GM19438 (cell line): Measurements from ENCODE around the gene STXBP4.

Source experiments
- ATAC-seq: cut with Tn5 transposase; IDR thresholded peaks from one replicate; pipeline ENCODE4 v1.9.1; 2021; ENCODE audit warnings: low read depth; ENCODE audit not compliant: unreplicated experiment

The STXBP4 gene

DNA sequence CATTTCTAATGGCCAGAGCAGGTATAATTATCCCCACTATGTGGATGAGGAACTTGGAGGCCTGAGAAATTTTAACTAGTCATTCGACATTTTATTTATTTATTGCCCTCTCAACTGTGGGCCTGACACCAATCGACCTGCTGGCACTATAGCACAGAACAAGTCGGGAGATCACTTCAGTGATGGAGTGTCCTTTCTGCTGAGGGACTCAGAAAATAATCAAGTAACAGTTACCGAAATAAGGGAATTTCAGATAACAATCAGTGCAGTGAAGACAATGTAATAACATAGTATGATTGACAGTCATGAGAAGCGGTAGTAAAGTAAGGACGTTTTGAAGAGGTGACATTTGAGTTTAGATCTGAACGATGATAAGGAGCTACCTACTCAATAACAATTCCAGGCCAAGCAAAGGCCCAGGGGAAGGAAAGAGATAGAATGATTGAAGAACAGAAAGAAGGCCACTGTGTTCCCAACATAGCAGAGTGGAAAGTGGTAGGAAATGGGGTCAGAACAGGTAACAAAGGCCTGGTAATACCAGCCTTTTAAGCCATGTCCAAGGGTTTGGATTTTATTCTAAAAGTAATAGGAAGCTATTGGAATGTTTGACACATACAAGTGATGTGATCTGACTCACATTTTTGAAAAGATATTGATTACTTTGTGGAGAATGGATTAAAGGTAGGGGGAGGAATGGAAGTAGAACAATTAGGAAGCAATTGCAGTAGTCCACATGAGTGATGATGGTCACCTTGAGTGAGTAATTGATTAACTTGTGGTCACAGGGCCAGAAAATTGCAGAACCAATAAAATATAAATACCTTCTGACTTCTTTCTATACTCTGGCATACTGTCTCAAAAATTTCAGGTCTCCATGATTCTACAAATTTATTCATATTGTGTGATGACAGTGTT is 1.4 kb downstream of the STXBP4 start:
- no peak for ATAC-seq

DNA sequence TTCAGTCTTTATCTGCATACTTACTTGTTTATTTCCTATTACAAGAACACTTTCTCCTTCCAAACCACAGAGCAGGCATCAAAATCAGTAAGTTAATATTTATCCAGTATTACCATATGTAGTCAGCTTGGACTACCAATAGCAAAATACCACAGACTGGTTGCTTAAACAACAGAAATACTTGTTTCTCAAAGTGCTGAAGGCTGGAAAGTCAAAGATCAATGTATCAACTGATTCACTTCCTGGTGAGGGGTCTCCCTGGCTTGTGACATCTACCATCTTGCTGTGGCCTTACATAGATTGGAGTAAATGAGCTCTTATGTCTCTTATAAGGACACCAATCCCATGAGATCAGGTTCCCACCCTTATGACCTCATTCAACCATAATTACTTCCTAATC is 2.6 kb downstream of the STXBP4 start:
- no peak for ATAC-seq

DNA sequence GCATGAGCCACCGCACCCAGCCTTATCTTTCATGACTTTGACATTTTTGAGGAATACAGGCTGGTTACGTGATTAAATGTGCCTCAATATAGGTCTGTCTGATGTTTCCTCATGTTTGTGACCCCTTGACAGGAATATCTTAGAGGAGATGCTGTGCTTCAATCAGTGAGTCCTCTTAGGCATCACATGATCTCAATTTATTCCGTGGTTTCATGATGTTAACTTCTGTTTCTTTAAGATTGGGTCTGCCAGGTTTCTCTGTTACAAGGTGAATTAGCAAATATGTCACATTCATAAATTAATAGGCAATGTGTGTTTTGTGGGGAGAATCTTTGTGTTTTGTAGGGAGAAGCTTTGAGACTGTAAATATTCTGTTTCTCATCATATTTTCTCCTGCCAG is 3.3 kb downstream of the STXBP4 start:
- no peak for ATAC-seq

DNA sequence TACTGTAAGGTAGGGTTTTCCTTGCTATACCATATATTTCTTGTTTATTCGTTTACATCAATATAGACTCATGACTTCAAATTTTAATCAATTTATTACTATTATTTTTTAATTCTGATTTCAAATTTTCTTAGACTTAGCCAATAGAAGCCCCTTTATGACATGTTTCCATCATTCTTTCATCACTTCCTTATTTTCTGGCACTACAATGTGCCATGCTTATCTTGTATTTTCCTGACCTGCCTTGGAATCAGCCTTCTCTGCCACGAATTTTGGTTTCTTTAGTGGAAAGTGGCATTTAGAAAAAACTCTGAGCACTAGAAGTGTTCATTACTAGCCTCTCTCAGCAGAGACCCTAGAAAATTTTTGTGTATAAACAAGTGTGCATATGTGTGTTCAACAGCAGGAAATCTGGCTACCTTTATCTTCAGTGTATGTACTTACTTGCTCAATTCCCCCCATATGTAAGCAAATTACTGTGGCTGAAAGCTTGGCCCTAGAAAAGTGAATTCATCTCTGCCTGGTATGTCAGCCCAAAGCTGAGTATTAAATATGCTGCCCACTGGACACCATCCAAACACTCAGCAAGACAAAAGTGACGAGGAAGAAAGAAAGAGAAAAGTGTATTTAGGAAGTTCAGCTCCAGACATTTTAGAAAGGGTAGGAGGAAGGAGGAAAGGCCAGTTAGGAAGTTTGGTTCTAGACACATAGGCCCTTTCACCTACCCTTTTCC is 4.0 kb downstream of the STXBP4 start:
- no peak for ATAC-seq

DNA sequence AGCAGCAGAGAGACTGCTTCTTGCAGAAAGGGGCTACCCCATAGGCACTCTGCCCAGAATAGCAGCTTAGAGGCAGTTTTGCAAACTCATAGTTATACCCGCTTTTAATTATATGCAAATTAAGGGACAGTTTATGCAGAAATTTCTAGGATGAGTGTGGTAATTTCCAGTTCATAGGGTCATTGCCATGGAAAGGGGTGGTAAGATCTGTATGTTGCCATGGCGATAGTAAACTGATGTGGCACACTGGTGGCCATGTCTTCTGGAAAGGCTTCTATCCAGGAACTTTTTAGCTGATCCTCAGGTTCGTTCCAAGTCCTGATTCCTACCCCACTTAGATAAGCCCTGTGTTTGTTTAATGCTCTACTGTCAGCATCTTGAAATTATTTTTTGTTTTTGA is 6.2 kb downstream of the STXBP4 start:
- no peak for ATAC-seq

DNA sequence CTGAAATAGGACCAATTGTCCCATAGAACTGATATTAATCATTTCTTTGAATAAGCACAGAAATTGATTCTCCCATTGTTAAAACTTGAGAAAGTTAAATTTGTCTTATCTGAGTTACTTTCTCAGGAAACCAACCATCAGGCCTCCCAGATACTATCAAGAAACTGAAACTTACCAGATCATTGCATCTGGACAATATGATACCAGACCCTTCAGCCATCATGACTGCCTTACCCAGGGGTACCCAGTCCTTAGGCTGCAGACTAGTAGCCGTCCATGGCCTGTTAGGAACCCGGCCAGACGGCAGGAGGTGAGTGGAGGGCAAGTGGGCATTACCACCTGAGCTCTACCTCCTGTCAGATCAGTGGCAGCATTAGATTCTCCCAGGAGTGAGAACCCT is 7.8 kb downstream of the STXBP4 start:
- ATAC-seq, result no peak

DNA sequence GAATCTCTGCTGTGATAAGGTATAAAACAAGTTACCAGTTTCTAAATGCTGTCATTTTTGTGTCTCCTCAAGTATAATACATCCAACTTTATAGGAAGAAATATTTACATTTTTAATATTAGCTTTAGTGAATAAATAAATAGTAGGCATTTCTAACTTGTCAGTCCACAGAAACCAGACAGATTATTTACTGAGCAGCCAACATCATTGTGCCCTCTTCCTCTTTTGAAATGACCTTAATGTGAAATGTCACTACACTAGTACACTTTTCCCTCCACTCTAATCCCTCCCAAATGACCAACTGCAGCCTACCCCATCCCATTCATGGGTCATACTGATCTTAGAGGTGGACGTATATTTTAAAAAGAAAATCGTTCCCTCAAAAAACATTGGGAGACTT is 9.2 kb downstream of the STXBP4 start:
- no peak for ATAC-seq

DNA sequence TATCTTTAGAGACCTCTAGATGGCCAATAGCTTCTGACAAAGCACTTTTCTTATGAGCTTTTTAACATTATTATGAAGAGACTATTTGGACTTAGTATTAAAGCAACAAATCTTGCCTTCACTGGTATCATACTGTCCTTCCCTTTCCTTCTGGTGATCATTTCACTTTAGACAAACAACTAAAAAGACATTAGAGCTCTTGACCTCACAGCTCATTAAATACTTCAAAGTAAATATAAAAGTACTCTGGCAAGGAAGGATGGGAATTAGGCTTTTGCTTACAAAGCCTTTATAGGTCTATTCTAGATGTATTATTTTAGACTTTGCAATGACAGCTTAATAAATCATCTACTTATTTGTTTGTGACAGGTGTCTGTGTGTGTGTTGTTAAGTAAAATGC is 11.1 kb downstream of the STXBP4 start:
- no peak for ATAC-seq

DNA sequence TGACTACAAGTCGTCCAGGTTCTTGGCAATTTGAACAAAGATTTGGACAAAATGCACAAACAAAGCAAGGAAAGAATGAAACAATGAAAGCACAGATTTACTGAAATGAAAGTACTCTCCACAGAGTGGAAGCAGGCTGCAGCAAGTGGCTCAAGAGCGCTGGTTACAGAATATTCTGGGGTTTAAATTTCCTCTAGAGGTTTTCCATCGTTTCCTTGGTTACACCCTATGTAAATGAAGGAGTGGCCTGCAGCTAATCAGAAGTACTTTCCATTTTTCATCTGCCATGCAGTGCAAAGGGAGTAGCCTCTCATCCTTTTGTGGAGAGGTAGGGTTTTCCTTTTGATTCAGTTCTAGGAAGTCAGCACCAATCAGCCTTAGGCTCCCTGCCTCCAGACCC is 11.8 kb downstream of the STXBP4 start:
- no peak for ATAC-seq

DNA sequence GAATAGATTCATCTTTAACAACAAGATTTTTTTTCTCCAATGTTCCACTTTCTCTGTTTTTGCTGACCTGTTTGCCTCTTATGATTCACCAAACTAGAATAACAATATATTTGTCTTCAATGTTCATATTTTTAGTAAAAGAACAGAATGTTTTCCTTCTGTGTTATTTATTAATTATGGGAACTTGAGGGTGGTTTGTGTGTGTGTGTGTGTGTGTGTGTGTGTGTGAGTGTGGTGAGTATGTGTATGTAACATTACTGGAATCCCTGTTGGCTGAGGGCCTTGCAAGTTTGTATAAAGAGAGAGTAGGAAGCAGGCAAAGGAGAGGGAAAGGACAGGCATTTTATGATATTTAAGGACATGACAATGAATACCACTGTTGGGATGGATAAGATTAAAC is 13.8 kb downstream of the STXBP4 start:
- ATAC-seq, result no peak

DNA sequence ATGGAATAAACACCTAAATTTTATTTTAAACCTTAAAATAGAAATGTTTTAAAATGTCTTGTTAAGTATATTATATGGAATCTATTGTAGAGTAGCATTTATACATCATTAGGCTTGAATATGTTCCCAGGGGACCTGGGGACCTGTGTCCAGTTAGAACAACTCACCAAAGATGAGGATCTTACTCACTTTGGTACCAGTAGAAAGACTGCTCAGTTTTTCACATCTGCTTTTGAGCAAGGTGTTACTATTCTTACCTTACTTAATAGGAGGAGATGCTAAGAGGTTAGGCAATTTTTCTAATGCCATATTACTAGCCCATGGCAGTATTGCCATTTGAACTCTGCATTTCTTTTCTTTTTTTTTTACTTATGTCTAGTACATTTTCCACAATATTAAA is 14.7 kb downstream of the STXBP4 start:
- no peak for ATAC-seq

DNA sequence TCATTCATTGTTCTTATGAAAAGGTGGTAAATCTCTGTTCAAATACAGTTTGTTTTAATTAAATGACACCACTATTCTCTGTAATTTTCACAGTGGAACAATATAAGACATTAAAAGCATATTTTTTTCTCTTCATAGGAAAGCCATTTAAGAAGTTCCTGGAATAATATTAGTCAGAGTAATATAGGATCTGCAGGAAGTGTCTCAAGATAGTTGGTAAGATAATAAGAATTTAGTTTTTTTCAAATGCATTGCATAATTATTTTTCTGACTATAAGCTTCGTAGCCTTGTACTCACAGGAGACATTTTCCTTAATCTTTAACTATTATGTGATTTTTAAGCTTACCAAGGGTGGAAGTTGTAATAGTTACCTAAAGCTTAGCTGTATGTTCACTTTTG is 16.9 kb downstream of the STXBP4 start:
- no peak for ATAC-seq

DNA sequence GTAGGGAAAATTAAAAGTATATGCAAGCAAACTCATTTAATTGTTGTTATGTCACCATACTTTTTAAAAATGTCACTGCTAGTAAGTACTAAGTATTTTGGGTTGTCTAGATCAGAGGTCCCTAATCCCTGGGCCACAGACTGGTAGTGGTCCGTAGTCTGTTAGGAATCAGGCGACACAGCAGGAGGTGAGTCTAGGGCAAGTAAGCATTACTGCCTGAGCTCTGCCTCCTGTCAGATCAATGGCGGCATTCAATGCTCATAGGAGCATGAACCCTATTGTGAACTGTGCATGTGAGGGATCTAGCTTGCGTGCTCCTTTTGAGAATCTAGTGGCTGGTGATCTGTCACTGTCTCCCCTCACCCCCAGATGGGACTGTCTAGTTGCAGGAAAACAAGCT is 21.6 kb downstream of the STXBP4 start:
- no peak for ATAC-seq

DNA sequence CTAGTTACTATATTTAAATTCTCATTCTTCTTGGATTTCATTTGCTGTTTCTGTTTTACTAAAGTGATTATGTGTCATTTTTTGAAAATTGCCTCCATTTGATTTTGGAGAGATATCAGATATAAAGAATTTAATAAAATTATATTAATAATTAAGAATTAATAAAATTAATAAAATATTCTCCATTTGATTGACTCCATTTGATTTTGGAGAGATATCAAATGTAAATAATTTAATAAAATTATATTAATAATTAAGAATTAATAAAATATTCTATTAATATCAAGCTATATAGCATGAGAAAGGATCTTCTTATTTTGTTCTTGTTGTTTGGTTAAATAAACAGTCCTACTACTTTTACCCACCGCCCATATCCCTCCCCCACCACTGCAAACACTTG is 23.0 kb downstream of the STXBP4 start:
- no peak for ATAC-seq

DNA sequence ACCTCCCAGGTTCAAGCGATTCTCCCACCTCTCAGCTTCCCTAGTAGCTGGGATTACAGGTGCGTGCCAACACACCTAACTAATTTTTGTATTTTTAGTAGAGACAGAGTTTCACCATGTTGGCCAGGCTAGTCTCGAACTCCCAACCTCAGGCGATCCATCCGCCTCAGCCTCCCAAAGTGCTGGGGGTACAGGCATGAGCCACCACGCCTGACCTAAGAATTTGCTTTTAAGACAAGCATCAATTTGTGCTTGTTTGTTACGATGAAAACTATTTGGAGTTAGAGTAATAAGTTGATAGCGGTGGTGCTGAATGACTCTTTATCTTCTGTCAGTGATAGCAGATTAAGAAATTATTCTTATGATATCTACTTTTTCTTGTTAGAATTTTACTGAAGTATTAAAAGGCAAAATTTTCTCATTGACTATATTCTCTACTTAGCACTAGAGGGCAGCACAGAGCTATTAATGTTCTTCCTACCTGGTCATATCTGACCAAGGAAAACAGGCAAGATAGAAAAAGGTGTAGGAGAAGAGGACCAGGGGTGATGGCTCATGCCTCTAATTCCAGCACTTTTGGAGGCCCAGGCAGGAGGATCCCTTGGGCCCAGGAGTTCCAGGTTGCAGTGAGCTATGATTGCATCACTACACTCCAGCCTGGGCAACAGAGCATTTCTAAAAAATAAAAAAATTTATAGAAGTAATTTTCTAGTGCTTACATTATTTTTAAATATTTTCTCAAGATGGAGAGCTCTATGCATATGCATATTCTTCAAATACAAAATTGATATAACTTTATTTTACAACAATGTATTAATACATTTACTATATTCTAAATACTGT is 24.5 kb downstream of the STXBP4 start:
- ATAC-seq, result peak; percentile 68

DNA sequence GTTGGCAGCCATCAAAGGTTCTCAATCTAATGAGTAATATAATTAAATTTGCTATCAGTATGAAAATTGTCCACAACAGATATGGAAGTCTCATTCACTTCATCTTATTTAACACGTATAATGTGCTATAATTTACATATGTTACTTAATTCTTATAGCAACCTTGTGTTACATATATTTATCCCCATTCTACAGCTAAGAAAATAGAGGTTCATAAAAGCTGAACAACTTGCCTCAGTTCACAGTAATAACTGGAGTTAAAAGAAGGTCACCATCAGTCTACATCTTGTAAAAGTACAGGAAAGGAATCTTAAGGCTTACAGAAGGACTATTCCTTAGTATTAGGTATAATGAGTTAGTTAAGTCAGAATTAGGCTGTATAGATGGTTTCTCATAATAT is 27.9 kb downstream of the STXBP4 start:
- no peak for ATAC-seq

DNA sequence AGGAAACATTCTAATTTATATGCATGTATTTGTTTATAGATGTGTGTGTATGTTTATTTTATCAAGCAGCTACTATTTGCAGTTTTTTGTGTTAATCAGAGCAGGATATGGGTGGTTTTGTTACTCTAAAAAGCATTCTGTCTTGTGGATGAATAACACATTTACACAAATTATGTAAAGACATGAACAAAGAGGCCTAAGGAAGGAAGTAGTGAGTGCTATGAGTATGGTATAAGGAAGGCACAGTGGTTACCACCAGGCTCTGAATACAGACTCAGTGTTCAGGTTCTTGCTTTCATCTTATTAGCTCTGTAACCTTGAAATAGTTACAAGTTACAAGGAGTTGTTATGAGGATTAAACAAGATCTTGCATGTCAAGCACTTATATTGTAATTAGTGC is 33.9 kb downstream of the STXBP4 start:
- ATAC-seq, result no peak

DNA sequence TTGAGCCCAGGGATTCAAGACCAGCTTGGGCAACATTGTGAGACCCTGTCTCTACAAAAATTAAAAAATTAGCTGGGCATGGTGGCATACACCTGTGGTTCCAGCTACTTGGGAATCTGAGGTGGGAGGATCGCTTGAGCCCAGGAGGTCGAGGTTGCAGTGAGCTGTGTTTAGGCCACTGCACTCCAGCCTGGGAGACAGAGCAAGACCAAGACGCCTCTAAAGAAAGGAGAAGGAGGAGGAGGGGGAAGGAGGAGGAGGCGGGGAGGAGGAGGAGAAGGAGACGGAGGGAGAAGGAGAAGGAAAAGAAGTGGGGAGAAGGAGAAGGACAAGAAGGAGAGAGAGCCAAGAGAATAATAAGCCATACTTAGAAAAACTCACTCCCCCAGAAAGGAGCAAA is 35.9 kb downstream of the STXBP4 start:
- ATAC-seq, result no peak

DNA sequence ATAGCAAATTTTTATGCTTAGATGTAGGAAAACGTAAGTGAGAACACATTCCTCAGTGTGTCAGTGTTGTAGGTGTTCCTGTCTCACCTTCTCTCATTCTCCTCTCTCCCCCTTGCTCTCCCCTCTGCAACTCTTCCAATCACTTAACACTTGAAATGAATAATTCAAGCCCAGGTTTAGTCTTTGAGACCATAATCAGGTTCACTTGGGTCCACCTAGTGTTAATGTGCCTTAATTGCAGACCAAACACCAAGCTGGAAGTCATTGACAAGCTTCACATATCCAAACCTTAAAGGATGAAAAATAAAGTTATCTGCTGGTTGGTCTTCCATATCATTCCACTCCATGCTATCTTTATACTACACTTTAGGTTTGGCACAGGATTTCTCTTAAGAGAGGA is 37.0 kb downstream of the STXBP4 start:
- ATAC-seq, result no peak

DNA sequence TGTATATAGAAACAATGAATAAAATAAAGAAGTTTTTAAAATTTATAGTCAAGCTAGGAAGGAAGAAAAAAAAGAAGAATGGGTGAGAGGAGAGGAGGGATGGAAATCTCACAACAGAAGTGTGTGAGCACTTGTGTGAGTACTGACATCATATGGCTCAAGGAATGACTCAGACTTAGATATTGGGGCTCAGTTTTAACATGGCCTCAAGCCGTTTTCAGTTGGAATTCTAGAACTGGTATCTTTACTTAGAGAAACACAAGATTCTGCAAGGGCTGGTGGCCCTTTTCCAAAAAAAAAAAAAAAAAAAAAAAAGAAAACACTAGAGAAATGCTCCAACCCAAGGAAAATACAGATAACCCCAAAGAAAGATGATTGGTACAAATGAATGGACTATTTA is 55.1 kb downstream of the STXBP4 start:
- no peak for ATAC-seq

DNA sequence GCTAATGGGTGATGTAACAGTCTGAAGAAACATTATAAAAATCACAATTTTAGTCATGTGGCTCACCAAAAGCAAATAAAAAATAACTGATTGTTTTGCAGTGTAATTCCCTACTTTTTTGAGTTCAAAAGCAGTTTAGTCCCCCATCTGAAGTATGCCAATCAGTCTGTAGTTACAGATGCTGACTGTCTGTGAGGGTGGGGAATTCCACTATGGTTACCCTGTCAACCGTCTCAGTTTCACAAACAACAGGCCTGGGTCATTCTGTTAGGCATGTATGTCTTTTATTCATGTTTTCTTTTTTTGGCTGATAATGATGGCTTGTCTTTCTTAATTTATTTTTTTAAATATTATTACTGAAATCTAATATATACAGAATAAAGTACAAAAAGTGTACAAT is 69.3 kb downstream of the STXBP4 start:
- ATAC-seq, result peak; percentile 94
